Dedifferentiated amniotic fluid mesenchymal stem cell (primary cell): ENCODE results near the gene SLC2A2.
"Not testable (repeated sequence)": the region's sequence is repeated elsewhere in the genome, so short reads cannot be mapped to it uniquely, and the experiment has no call there.

ENCODE experiments used
- DNase-seq: peaks from one replicate; pipeline ENCODE4 v3.0.0-alpha.2; 2016; ENCODE audit errors: extremely low spot score

Gene SLC2A2

GRCh38 chr3:170988378-170988777 lies 38.1 kb downstream of the SLC2A2 start:
- DNase-seq, result no peak

GRCh38 chr3:170985304-170985703 lies 41.2 kb downstream of the SLC2A2 start:
- DNase-seq, result no peak

GRCh38 chr3:170982733-170983132 lies 43.8 kb downstream of the SLC2A2 start:
- DNase-seq, result no peak

- no peak for DNase-seq
Measured at GRCh38 chr3:170980399-170980798, 46.1 kb downstream of the SLC2A2 start.

- DNase-seq, result no peak
Measured at GRCh38 chr3:170977949-170978745, 48.4 kb downstream of the SLC2A2 start.

GRCh38 chr3:170976190-170976519 lies 50.4 kb downstream of the SLC2A2 start:
- DNase-seq, result no peak

- DNase-seq, result no peak
Measured at GRCh38 chr3:170975283-170976189, 51.0 kb downstream of the SLC2A2 start.

GRCh38 chr3:170974872-170975271 lies 51.6 kb downstream of the SLC2A2 start:
- DNase-seq, result no peak

- not testable (repeated sequence) for DNase-seq
Measured at GRCh38 chr3:170972917-170973316, 53.6 kb downstream of the SLC2A2 start.

- no peak for DNase-seq
Measured at GRCh38 chr3:170967126-170967525, 59.4 kb downstream of the SLC2A2 start.

GRCh38 chr3:170966495-170966894 lies 60.0 kb downstream of the SLC2A2 start:
- DNase-seq, result no peak

- no peak for DNase-seq
Measured at GRCh38 chr3:170962411-170962810, 64.1 kb downstream of the SLC2A2 start.

GRCh38 chr3:170961616-170962400 lies 64.7 kb downstream of the SLC2A2 start:
- DNase-seq, result peak; percentile 65

GRCh38 chr3:170959457-170959856 lies 67.1 kb downstream of the SLC2A2 start:
- DNase-seq, result no peak

- no peak for DNase-seq
Measured at GRCh38 chr3:170956647-170957046, 69.9 kb downstream of the SLC2A2 start.

- DNase-seq, result no peak
Measured at GRCh38 chr3:170953736-170954135, 72.8 kb downstream of the SLC2A2 start.

GRCh38 chr3:170953229-170953628 lies 73.3 kb downstream of the SLC2A2 start:
- peak; percentile 9 for DNase-seq

- DNase-seq, result no peak
Measured at GRCh38 chr3:170949211-170949610, 77.3 kb downstream of the SLC2A2 start.

- DNase-seq, result no peak
Measured at GRCh38 chr3:170947018-170947769, 79.3 kb downstream of the SLC2A2 start.
